Nucleus accumbens (tissue), 56 donors: ENCODE data around the gene CACNA1F.

Experiments used
- DNase-seq, 56 donors: peaks; one replicate each; lab custom pipeline; 2025; lab: John Stamatoyannopoulos, UW

The CACNA1F gene

GRCh38 chrX:49202022-49202421 is 31.1 kb downstream of the CACNA1F start:
- no peak for DNase-seq

DNA sequence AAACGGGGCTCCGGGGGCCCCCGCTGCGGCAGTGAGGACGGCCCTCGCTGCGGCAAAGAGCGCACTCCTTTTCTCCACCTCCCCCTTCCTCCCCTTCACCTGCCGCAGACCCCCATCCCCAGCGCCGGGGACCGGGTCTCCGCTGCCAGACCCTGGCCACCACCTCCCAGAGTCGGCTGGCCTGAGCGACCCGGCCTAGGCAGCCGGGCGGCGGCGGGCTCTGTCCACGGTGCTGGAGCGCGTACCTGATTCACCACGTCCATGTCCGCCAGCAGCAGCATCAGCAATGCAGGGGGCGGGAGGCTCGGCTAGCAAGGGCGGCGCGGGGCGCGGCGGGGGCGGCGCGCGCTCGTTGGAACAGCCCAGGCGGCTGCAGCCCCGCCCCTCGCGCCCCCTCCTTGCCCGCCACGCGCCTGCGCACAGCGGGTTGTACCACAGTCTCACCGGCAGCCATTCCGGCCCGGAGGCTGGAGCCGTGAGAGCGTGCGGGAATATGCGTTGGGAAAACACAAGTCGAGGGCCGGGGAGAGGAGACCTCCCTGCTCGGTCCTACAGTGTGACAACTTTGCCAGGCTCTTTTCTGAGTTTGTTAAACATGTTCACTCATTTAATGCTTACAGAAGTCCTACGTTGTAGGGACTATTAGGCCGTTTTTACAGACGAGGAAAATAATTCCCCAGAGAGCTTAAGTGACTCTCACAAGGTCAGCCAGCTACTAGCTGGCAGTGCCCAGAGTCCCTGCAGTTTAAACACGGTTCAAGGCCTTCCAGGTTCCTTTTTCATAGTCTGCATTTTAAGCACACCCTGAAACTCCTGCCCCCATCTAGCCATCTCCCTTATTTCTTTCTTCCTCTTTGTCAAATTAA is 33.0 kb downstream of the CACNA1F start, which contains the start of gene SYP:
SYP (minus strand) TSS at position 288 of the 866 bp plus-strand sequence; CDS start at position 281, 7 bp downstream.
- DNase-seq, result peak in 55 of 56 donors; percentile 9 to 91 (median 76)

DNA sequence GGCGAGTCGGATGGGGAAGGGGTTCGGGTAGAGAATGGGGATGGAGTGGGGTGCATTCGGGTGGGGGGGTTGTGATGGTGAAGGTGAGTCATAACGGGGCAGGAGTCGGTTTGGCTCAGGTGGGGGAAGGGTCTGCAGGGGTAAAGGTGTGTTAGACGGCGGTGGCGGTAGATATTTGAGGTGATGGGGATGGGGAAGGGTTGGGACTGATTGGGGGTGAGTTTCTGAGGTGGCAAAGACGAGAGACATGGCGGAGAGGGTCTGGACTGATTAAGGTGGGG is 33.9 kb downstream of the CACNA1F start:
- DNase-seq, result peak in 1 of 56 donors; percentile 0

DNA sequence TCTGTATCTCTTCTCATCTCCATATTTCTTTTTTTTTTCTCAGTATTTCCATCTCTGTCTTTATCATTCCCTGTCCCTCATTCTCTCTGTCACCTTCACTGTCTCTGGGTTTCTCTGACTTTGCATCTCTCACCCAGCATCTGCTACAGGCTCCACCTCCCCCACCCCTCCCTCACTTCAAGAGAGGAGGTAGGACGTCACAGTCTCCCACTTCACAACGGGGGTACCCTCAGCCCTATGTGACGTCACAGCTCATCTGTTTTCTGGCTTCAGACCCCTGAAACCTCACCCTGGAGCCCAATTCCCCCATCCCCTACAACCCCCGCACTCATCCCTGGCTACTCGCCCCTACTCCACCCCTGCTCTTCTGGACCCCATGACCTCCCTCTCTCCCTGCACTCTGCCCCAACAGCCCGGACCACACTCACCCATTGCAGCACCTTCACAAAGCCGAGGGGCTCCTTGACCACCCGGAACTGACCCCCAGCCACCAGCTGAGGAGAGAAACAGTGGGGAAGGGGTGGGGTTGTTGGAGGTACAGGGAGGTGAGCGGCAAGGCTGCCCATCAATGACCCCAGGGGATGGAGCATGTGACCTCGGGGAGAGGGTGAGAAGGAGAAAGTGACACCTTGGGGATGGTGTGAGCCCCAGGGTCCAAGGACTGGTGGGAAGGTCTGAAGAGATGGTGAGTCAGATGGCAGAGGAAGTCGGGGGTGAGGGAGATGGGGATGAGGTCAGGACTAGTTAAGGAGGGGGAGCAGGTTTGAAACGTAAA is 34.4 kb downstream of the CACNA1F start:
- DNase-seq, result peak in 1 of 56 donors; percentile 2

DNA sequence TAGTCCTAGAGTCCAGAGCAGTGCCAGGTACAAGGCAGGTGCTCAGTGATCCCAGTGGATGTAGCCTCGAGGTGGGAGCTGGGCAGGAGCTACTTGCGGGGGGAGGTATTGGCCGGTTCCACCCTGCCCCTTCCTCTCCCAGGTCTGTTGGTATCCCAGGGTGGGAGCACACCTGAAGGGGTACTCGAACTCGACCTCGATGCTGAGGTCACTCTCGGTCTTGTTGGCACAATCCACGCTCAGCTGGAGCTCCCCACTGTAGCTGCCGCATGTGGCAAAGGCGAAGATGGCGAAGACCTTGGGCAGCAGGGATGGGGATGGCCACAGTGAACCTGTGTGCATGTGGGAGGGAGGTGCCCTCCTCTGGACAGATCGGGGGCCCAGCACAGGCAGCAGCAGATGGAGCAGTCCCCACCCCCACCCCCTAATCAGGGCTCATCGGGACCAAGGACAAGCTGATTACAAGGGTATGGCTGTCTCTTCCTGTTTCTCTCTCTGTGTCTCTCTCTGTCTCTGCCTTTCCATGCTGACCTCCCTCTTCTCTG is 35.5 kb downstream of the CACNA1F start:
- DNase-seq, result no peak

- peak in 14 of 56 donors; percentile 1 to 47 (median 27) for DNase-seq
Observed at GRCh38 chrX:49193542-49193964, 39.6 kb downstream of the CACNA1F start.

- peak in 8 of 56 donors; percentile 0 to 27 (median 4) for DNase-seq
Observed at GRCh38 chrX:49192722-49193328, 40.3 kb downstream of the CACNA1F start.

- DNase-seq, result peak in 3 of 56 donors; percentile 43 to 59 (median 49)
Observed at GRCh38 chrX:49191574-49192011, 41.5 kb downstream of the CACNA1F start.

GRCh38 chrX:49190821-49191573 is 42.1 kb downstream of the CACNA1F start:
- peak; percentile 33 to 99 (median 93) for DNase-seq

- peak in 1 of 56 donors; percentile 1 for DNase-seq
Observed at GRCh38 chrX:49189606-49190005, 43.5 kb downstream of the CACNA1F start.

GRCh38 chrX:49188468-49189076 is 44.6 kb downstream of the CACNA1F start:
- no peak for DNase-seq

DNA sequence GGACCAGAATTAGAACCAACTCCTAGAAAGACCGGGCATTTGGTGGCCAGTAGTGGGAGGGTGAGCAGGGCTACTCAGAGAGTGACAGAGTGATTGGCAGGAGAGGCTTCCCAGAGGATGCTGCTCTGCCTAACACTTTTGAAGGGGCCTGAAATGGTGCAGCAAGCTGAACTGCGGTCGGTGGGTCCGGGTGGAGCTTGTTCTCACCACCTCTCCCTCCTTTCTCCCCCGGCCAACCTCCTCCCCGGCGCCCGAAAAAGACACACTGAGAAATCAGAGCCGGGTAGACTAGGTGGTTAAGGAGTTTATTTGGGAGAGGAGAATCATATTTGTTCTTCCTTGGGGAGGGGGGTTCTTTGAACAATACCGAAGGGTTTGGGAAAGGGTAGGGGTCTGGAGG is 45.6 kb downstream of the CACNA1F start:
- DNase-seq, result no peak

GRCh38 chrX:49187028-49187394 is 46.1 kb downstream of the CACNA1F start:
- DNase-seq, result no peak

DNA sequence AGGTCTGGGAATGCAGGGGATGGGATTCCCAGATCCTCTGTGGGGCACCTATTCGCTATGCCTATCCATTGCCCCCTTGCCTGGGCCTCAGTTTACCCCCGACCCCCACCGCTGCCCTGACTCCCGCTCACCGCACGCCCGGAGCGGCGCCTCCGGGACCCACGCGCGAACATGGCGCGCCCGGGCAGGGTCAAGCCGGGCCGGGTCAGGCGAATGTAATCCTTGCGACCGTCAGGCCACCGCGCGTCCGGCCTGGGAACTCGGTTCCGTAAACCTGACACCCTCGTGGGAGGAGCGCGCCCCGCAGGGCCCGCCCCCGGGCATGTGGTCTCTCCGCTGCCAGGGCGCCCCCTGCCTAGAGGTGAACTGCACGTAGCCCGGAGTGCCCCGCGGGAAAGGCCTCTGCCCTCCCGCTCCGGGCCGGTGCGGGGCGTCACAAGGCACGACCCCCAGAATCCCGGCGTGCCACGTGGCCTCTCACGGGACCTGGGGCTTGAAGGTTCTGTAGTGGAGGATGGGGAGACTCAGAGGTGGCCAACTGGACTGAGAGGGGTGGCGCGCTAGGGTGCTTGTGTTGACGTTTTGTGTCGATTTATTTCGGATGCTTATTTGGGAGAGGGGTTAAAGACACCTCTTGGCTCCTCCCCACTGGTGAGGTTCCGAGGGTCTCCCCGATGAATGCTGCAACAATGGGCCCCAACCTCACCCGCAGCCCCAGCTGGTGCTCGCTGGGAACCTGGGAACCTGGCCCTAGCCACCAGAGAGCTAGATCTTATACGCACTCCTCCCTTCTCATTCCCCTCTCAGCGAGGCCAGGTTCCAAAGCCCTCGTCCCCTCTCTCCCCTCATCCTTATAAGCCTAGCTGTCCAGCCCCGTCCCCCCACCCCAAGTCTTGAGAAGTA is 46.8 kb downstream of the CACNA1F start, which contains the start of gene PRICKLE3:
PRICKLE3 (minus strand) TSS at position 249 of the 903 bp plus-strand sequence; CDS start at position 173, 76 bp downstream.
- peak in 41 of 56 donors; percentile 1 to 73 (median 24) for DNase-seq

DNA sequence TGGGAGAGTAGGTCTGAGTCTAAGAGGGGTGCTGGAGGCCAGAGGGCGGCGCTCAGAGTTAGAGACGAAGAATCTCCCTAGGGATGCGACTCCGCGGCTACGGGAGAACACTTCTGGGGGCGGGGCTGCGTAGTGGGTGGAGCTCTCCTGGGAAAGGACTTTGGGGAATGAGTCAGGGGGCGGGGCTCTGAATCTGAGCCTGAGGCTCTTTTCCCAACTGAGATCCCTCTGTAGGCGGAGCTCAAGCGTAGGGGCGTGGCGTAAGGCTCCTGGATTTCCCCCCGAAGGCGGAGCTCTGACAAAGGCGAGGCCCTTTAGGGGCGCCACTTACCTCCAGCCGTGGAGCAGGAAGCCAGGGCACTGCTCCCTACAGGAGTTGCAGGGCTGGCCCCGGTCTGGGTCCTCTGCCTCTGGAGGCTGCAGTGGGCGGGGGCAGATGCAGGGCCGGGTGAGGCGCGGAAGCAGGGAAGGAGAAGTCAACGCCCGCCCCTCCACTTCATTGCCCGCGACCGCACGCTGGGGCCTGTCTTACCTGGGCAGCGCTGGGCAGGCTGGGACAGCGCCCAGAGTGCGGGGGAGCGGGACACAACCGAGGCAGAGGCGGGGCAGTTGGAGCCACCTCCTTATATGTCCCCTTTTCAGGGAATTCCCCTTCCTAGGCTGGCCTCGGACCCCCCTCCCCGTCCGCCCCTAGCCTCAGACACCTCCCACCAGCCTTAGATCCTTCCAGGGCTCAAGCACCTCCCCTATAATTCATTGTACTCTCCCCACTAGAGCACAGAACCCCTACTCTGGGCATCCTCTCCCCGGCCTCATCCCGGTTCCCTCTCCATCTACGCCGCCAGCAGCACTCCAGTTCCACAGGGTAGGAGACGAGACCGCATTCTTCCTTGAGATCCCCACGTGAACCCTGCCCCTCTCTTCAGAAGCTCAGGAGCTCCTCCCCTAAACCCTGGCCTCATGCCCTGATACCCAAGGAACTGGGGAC is 48.6 kb downstream of the CACNA1F start:
- peak in 43 of 56 donors; percentile 1 to 80 (median 34) for DNase-seq

- no peak for DNase-seq
Observed at GRCh38 chrX:49183701-49184281, 49.3 kb downstream of the CACNA1F start.

GRCh38 chrX:49179358-49179757 is 53.8 kb downstream of the CACNA1F start:
- DNase-seq, result no peak
